H1 (cell line): ENCODE data around the gene HRH1. TPM values are rescaled to one million over a fixed set of nuclear protein-coding genes. Genes with fewer than 3 reads are reported as not detected.

Experiments
- BACH1 ChIP-seq: IDR thresholded peaks from 2 replicates; pipeline ENCODE4 v1.6.1; 2012; ENCODE audit warnings: low read length, improper control_type of control experiment
- JUN ChIP-seq: IDR thresholded peaks from 2 replicates; pipeline ENCODE4 v1.6.1; 2011; ENCODE audit warnings: low read depth, mild to moderate bottlenecking, improper control_type of control experiment, low read length
- JUND ChIP-seq: IDR thresholded peaks from 2 replicates; pipeline ENCODE4 v1.6.1; 2011; ENCODE audit warnings: mild to moderate bottlenecking, improper control_type of control experiment, low read length
- KDM5A ChIP-seq: fragments of 200-600 bp; IDR thresholded peaks from 2 replicates; pipeline ENCODE4 v1.7.1; 2012; ENCODE audit warnings: mild to moderate bottlenecking, low read length, inconsistent platforms, mixed read lengths
- MAFK ChIP-seq: IDR thresholded peaks from 2 replicates; pipeline ENCODE4 v1.6.1; 2012; ENCODE audit warnings: low read depth, mild to moderate bottlenecking, improper control_type of control experiment, low read length
- NRF1 ChIP-seq: IDR thresholded peaks from 2 replicates; pipeline ENCODE4 v1.6.1; 2011; ENCODE audit warnings: mild to moderate bottlenecking, low read depth, low read length, improper control_type of control experiment
- POLR2AphosphoS5 ChIP-seq: IDR thresholded peaks from 2 replicates; pipeline ENCODE4 v1.6.1; 2011; ENCODE audit warnings: low read depth, low read length
- polyA plus RNA-seq, 7 experiments: library from polyadenylated mRNA; depleted of rRNA in 3 of 7; stranded (reverse) in 5 of 7; unstranded in 2 of 7; fragments of >200 nt in 5 of 7; fragments of 200-250 nt in 2 of 7; gene quantifications; 1 replicate in 5 of 7; 2 replicates in 1 of 7; 4 replicates in 1 of 7; pipeline versions ENCODE4 v1.2.1 to v1.2.3, GENCODE V29; 2011 to 2013; ENCODE audit warnings: missing spikeins in 2 of 7, mixed read lengths in 2 of 7
- total RNA-seq: library from RNA; stranded (reverse); fragmentation: NEBNext Ultra II Directional; extraction: Animal tissue kit (Norgen Biotek cat#: 25700); gene quantifications from 2 replicates; pipeline ENCODE4 v1.2.1, GENCODE V29; 2021
- TF ChIP-seq, protein P1 (sequence below): IDR thresholded peaks from 2 replicates; pipeline ENCODE4 v1.6.1; 2012; ENCODE audit warnings: low read length, inconsistent platforms

The HRH1 gene
- total and polyA plus RNA-seq, 2 of the 8 experiments (the other 6 are each of a cell fraction or from before 2014, with no cell fraction given): 0.11 TPM; not detected in 1

DNA sequence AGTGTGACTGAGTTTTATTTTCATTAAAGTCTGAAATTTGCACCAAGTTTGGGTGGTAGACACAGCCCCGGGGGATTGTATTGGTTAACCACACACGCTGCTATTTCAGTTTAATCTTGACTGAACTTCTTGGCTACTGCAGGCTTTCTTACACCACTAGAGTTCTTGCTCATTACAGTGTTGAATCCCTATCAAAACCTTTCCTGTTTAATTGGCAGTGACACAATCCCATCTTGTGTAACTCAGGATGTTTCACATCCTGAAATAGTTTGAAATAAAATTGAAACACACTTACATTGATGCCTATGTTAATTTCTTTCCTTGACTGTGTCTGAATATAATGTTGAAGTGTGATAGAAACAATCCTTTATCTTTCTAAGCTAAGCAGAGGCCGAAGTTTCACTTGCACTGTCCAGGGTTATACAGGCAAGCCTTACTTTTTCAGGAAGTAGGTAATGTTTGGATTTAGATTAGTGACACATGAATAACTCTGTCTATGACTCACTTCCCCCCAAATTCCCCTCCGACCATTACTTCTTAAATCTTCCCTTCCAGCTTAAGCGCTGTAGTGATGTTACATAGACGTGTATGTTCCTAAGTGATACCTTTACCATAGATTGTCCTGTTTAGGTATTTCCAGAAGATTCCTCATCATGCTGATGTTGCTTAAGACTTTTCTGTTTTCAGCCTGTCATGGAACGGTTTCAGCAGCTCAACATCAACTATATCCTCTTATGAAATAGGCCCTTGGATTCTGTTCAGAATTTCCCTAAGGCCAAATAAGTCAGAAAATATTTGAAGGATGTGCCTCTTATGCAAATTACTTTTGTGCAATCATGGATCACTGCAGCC is 134.7 kb downstream of the HRH1 start (continued):
- TF ChIP-seq JUN: no peak
- no peak for TF ChIP-seq BACH1
- TF ChIP-seq NRF1: no peak
- no peak for TF ChIP-seq KDM5A
- TF ChIP-seq, protein P1, sequence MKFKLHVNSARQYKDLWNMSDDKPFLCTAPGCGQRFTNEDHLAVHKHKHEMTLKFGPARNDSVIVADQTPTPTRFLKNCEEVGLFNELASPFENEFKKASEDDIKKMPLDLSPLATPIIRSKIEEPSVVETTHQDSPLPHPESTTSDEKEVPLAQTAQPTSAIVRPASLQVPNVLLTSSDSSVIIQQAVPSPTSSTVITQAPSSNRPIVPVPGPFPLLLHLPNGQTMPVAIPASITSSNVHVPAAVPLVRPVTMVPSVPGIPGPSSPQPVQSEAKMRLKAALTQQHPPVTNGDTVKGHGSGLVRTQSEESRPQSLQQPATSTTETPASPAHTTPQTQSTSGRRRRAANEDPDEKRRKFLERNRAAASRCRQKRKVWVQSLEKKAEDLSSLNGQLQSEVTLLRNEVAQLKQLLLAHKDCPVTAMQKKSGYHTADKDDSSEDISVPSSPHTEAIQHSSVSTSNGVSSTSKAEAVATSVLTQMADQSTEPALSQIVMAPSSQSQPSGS: no peak
- TF ChIP-seq MAFK: no peak
- no peak for TF ChIP-seq JUND
- no peak for TF ChIP-seq POLR2AphosphoS5
